Left colon (tissue), 2 donors: ENCODE data around the gene CSNK1G3. TPM values are rescaled to one million over a fixed set of nuclear protein-coding genes. Genes with fewer than 3 reads are reported as not detected.
A peak's percentile ranks its signal among the peaks of the same experiment; 100 is the strongest.

Source experiments
- ATAC-seq: fragments of 200-7000 bp; cut with Tn5 transposase; one replicate; pipeline ENCODE4 v1.9.1; 2020; ENCODE audit warnings: mild to moderate bottlenecking, moderate library complexity
- DNase-seq, 2 donors: peaks; one replicate each; pipeline ENCODE4 v3.0.0-alpha.2; 2020
- intact Hi-C, 2 donors: fragments of 100-400 bp; cut with DNase I in 1 of 2; cut with micrococcal nuclease in 1 of 2; formaldehyde crosslinking; loops; one replicate each; pipeline versions ENCODE4 v1.11.2 to v1.14.0; 2022; cut with DNase I, micrococcal nuclease
- total RNA-seq, 2 donors: library from RNA; stranded (reverse); fragmentation: NEBNext Ultra II Directional; extraction: Animal tissue kit (Norgen Biotek cat#: 25700); gene quantifications; one replicate each; pipeline ENCODE4 v1.2.1, GENCODE V29; 2021
- donor health status: DM: no; HTN: no; CAD: no.
- donor health status: DM: yes; HTN: yes; CAD: no.

CSNK1G3 gene
- total RNA-seq, 2 donors from 2014 or later, result 51.9 to 70.1 TPM

DNA sequence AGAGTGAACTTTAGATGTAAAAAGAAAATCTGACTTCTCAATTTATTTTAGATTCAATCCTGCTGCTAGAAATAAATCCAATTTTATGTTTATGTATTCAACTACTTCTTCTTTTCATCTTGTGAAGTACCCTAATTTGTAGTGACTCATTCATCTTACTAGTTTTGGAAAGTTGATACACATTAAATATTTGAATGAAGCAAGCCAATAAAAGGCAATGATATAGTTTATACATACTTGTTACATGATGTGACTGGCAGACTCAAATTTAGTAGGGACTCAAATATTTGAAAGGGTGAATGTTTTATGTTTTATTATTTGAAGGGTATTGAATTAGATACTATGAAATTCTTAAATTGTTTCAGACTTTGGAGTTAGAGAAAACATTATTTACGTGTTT, 34.7 kb downstream of the CSNK1G3 start:
- no peak for ATAC-seq
- DNase-seq, result no peak
- intact Hi-C loops, result no loop called here

DNA sequence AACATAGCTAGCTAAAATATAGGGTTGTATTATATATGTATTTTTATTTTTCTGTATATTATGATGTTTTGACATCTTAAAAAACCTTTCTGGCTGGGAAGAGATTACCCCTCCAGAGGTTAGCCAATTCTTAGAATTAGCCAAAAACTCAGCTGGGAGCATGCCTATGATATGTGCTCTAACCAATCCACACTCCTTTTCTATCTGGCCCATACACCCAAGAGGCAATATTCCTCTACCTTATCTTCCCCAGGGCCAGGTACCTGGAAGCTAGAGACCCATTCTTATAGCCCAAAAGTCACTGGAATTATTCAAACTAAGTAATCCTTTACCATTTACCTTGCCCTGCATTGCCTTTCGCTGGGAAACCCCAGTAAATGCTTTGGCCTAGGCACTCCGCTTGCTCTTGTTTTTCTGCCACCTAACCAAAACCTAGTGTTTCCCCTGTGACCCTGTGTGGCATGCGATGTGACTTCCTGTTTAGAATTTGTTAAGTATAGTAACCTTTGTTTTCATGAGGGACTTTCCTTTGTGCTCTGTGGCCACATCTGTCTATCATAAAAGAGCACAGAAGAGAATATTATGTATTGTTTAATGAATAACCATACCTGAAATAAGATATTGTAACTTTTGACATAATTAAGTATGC, 37.4 kb downstream of the CSNK1G3 start:
- ATAC-seq, result peak; percentile 71
- intact Hi-C loops, result no loop called here
- DNase-seq, result peak in 1 of 2 donors; percentile 13

DNA sequence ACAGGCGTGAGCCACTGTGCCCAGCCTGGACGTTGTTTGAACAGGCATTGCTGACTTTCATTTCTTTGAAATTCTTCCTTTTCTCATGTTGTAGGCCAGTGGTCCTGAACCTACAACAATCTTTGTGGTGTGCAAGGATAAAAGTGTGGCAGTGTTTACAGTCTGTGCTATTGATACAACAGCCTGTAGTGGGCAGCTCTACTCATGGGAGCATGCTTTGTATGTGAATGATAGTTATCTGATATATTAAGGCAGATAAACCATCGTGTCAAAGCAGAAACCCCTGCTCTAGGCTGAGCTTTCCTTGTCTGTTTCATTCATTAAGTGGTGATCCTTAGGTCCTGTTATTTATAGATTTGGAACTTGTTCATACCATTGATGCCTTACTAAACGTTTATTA, 42.6 kb downstream of the CSNK1G3 start:
- DNase-seq, result no peak
- intact Hi-C loops, result no loop called here
- ATAC-seq, result no peak

DNA sequence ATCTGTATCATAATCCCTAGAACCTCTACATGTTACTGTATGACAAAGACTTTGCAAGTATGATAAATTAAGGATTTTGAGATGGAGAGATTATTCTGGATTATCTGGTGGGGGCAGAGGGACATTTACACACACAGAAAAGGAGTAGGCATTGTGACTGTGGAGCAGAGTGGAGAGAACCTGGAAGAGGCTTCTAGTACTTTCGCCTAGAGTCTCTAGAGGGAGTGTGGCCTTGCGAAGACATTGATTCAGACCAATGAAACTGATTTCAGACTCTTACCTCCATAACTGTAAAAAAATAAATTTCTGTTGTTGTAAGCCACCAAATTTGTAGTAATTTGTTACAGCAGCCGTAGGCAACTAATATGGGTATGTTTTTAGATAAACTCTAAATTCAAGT, 45.9 kb downstream of the CSNK1G3 start:
- DNase-seq (no peak), ATAC-seq (no peak)
- intact Hi-C loops, result no loop called here

DNA sequence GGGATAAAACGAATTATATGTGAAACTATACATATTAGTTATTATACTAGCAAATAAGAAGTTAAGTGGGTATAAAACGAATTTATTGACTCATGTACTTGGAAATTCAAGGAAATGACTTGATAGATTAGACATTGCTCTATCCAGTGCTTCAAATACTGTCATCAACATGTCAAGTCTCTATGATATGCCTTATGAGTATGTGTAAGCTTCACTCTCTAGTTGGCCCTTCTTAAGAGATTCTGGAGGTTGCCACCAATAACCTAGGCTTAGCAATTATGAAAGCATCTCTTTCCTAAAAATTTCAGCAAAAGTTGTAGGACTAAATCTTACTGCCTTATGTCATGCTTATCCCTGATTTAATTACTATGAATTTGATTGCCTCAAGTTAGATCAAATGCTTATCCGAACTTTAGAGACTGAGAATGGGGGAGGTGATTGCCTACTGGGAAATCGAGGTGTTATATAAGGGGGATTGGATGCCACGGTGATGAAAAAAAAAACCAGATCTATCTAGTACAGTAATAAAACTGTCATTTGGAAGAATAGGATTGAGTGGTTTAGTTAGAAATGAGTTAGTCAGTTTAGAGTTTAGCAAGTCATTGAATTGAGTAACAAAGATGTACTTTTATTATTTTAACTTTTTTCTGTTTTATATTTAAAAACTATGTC, 46.9 kb downstream of the CSNK1G3 start:
- no peak for DNase-seq
- intact Hi-C loops, result no loop called here
- ATAC-seq, result no peak

DNA sequence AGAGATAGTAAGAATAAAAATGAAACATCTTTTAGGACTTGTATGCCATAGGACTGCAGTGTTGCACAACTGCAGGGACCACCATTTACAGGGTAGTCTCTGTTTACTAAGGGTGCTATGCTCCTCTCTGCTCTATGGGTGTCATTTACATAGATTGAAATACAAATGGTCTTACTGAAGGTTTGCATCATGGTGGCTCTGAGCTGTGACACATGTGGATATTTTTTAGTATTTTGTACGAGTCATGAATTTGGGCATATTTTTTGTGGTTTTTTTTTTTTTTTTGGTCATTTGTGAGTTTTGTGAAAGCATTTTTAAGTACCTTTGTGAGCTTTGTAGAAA, 47.4 kb downstream of the CSNK1G3 start:
- intact Hi-C loops, result no loop called here
- ATAC-seq (no peak), DNase-seq (no peak)

DNA sequence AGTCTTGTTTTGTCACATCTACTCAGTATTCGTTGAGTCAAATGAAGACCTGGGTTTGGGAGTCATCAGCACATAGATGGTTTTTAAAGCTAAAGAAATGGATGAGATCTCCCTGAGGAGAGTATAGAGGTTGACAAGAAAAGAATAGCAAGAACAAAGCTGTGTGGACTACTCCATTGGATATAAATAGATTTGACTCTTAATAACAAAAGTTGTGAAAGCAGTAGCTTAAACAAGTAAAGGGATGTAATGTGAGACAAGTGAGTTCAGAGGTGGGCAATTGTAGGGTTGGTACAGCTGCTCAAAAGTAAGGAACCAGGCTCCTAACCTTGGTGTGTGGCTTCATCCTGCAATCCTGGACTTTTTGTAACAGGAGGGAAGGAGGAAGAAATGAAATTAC, 49.3 kb downstream of the CSNK1G3 start:
- intact Hi-C loops, result no loop called here
- ATAC-seq, result no peak
- DNase-seq, result no peak

DNA sequence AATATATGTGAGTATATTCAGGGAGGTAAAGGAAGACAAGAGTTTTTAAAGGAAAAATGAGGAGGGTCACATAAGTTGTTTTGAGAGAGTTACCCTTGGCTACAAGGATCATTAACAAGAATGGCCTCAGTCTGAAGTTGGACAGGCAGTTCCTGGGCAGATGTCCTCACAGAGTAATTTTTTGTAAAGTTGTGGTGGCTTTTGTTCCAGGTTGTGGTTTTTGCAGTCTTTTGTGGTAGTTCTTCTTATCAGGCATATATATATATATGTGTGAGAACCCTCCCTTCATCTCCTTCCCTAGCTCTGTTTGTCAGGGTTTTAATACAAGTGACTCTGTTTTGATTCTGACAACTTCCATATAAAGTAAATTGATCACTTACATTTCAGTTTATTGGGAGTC, 60.0 kb downstream of the CSNK1G3 start:
- ATAC-seq, result no peak
- no peak for DNase-seq
- intact Hi-C loops, result no loop called here

DNA sequence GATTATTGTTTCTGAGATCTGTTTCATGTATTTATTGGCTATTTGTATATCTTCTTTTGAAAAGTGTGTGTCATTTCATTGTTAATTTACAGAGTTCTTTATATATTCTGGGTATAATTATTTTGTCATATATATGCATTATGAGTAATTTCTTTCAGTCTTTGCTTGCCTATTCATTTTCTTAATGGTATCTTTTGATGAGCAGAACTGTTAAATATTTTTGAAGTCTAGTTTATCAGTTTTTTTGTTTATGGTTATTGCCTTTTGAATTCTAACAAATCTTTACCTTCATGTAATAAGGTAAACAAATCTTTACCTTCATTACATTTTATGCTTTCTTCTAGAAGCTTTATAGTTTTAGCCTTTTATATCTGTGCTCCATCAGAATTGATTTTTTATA, 66.4 kb downstream of the CSNK1G3 start:
- DNase-seq (no peak), ATAC-seq (no peak)
- intact Hi-C loops, result no loop called here

DNA sequence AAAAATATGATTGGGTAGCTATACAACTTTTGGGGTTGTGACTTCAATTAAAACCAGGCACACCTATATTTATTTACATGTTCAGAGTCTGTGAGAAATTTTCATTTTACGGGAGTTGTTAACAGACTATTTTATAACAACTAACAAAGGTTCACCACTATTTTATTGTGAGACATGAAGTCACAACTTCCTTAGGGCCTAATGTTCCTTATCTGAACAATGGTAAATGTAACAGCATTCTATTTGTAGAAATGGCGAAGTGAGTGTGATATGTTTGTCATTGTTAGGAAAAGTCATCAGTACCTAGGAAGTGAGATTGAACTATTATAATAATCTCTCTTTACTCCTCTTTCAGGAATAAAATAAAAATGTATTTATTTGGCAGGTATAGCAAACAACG, 67.4 kb downstream of the CSNK1G3 start:
- ATAC-seq, result peak; percentile 83
- no peak for DNase-seq

DNA sequence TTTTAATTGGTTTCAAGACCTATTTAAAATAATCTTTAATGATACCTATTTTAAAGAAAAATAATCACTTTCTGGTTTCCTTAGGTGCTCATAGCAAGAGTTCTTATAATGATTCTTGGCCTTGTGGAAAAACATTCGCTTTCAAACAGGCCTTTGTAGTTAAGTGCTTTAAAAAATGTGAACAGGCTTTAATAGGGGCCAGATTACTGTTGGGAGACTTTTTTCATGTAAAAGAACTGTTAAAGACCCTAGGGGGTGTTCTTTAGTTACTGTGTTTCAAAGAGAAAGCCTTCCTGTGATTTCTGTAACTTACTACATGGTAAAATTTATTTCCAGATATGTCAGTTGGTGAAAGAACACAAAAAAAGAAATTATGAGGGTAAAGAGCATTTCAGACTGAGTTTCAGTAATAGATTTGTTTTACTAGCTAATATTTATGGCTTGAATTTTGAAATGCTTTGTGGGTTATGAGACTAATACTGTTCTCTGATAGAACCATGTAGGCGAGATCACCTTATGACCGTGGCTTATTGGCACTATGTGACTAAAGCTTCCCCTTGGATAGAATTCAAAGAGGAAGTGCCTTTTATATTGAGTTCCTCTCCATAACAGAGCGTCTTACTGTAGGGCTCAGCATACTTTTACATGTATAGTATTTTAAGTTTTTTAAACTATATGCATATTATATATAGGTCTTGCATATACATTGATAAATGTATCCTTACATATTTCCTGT, 70.7 kb downstream of the CSNK1G3 start:
- intact Hi-C loops, result no loop called here
- ATAC-seq (peak; percentile 89), DNase-seq (no peak)

More for the DNA sequence above, 67.4 kb downstream of the CSNK1G3 start:
- intact Hi-C loops, result no loop called here

DNA sequence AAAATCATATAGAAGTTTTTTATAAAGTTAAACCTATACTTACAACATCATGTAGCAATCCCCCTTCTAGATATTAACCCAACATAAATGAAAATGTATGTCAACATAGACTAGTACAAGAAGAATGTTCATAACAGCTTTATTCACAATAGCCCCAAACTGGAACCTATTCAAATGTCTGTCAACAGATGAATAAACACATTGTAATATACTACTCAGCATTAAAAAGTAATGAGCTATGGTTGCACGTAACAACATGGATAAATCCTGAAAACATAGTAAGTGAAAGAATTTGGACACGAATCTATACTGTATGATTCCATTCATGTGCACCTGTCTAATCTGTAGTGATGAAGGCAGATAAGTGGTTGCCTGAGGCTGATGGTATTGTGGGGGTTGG, 73.9 kb downstream of the CSNK1G3 start:
- DNase-seq (no peak), ATAC-seq (no peak)
- intact Hi-C loops, result no loop called here

DNA sequence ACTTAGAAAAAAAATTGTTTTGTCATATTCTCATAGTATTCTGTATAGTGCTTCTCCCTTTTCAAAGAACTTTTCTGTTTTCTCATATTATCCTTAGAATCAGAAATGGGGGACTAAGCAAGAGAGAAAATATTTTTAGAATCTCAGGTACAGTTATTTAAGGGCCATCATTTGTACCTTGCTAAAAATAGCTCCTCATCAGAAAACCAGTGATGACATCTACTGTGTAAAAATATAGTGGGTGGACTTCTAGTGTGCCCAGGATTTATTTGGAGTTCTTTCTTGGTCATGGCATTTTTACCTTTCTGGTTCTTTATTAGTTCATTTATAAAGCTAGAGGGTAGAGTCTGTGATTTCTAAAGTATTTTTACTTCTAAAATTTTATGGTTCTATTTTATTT, 82.5 kb downstream of the CSNK1G3 start:
- no peak for DNase-seq
- intact Hi-C loops, result no loop called here
- ATAC-seq, result no peak

DNA sequence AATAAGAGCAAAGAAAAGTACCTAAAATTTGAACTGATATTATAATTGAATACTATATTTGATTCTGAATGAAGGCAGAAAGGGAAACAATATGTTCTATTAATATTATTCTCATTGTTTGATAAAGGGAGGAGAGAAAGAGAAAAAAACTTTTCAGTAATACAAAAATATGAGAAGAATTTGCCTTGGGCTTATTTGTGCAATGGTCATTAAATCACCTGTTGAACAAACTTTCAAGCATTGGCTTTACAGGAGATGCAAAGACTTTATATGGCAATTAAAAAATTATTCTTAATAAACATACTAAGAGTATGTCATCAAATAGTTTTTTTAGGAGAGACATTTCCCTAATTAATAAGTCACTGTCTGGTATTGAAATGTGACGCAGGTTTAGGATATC, 85.0 kb downstream of the CSNK1G3 start:
- no peak for ATAC-seq
- intact Hi-C loops, result no loop called here
- DNase-seq, result no peak

DNA sequence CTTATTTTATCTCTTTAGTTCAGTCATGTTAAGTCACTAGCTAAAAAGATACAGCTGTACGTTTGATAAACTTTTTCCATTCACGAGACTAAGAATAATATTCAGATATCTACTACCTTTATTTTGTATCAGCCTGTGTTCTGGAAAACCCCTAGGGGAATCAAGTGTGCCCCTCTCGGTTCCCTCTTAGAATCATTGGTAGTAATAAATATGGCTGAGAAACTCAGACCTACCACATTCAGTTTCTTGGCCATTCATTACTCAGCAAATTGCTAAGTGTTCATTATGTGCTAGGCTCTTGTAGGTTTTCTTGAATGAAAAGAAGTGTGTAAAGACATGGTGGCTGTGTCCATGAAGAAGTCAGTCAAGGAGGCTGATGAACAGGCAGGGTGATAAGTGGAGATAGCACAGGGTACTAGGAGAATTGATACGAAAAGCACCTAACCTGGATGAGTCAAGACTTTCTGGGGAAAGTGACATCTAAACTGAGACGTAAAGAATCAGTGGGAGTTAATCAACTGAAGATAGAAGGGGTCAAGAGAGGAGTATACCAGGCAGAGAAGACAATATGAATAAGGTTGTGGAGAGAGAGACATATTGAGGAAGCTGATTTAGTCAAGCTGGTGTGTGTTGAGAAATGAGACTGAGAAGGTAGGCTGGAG, 86.2 kb downstream of the CSNK1G3 start:
- intact Hi-C loops, result no loop called here
- no peak for ATAC-seq
- DNase-seq, result no peak

DNA sequence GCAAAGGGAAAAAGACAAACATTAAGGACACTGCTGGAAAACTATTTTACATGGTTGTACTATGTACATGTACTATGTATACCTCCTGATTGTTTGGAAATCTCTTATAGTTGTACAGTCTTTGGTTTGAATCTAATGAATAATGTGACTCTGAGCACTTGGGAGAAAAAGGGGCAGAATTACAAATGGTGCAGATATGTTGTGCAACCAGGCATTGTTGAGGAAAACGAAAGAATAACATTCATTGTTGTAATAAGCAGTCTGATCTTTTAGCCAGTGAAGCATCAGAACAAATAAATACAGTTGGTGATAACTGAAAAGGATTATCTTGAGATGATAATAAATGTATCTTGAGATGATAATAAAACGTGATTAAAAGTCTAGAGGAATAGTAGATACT, 87.2 kb downstream of the CSNK1G3 start:
- no peak for ATAC-seq
- intact Hi-C loops, result no loop called here
- no peak for DNase-seq

DNA sequence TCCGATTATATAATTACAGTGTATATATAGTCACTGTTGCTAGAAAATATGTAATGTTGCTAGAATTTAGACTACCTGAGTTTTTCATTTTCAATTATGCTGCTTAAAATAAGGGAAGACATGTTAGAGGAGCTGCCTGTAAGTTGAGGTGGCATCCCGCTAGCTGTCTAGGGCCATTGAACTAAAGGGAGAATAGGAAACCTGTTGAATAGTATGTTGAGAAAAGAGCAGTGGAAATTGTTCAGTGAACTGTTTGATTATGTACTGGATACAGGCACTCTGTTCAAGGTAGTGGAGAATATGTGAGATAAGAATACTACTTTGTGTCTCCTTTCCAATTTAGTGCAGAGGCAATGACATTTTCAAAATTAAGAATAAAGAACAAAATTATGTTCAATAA, 89.6 kb downstream of the CSNK1G3 start:
- intact Hi-C loops, result loop anchor here in 1 of 2 donors (10.0 kb wide), 1 partner anchor 177 kb away; the partner anchor contains the start of gene CEP120
- DNase-seq (no peak), ATAC-seq (no peak)

DNA sequence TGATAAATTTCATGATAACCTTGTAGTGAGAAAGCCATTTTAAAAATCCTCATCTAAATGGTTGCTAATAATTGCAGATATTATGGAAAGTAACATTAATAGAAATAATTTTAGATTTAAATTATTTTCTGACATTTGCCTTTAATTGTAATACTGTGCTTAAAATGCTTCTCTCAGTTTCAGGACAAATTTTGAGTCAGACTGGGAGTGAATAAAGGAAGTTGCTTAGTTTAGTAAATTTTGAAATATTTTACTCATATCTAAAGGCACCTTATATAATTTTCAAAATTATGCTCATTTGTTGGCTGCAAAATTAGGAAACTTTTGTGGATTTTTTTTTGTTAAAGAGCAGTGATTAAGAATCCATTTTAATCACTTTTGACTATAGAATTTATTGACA, 93.8 kb downstream of the CSNK1G3 start:
- intact Hi-C loops, result loop anchor here in 1 of 2 donors (10.0 kb wide), 1 partner anchor 181 kb away; the partner anchor contains the start of gene CEP120
- DNase-seq (no peak), ATAC-seq (no peak)

DNA sequence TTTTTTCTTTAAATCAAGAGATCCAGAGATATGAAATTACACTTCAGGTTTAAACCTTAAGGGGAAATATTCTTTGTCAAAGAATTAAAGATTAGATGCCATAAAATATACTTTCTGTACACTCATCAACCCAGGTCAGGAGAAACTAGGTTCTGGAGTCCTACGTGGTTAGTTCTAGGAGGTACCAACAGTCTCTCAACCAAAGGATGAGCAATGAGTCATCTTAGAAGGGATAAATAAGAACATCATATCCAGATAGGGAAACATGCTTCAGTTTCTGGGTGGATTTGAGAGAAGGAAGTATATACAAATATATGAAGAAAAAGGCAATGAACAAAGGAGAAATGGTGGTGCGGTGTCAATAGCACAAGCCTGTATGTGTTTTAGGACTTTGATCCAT, 98.2 kb downstream of the CSNK1G3 start:
- intact Hi-C loops, result loop anchor here in 1 of 2 donors (10.0 kb wide), 1 partner anchor 1095 kb away; no protein-coding TSS in a partner anchor
- peak; percentile 61 for ATAC-seq

More for the DNA sequence above, 98.2 kb downstream of the CSNK1G3 start:
- no peak for DNase-seq
